SJSA1 (cell line): ENCODE results near the gene EXT2. TPM values are rescaled to one million over a fixed set of nuclear protein-coding genes. Genes with fewer than 3 reads are reported as not detected.
A peak's percentile ranks its signal among the peaks of the same experiment; 100 is the strongest.

Experiments
- DNase-seq, 2 experiments: peaks; one replicate each; pipeline ENCODE4 v3.0.0-alpha.2; 2015 to 2020; ENCODE audit warnings: low spot score in 2 of 2, low read depth in 1 of 2
- H3K27ac ChIP-seq: fragments of 250-450 bp; sonication (Bioruptor Pico); 2 replicates; pipeline ENCODE4 v1.5.1; 2020; ENCODE audit warnings: mild to moderate bottlenecking, moderate library complexity
- H3K27me3 ChIP-seq: fragments of 250-450 bp; sonication (Bioruptor Pico); replicated peaks from 2 replicates; pipeline ENCODE4 v1.5.1; 2020; ENCODE audit warnings: mild to moderate bottlenecking, moderate library complexity
- H3K36me3 ChIP-seq: fragments of 250-450 bp; sonication (Bioruptor Pico); 2 replicates; pipeline ENCODE4 v1.5.1; 2020; ENCODE audit warnings: mild to moderate bottlenecking
- H3K4me1 ChIP-seq: fragments of 250-450 bp; sonication (Bioruptor Pico); replicated peaks from 2 replicates; pipeline ENCODE4 v1.6.1; 2021; ENCODE audit warnings: mild to moderate bottlenecking
- H3K4me3 ChIP-seq: fragments of 250-450 bp; sonication (Bioruptor Pico); 2 replicates; pipeline ENCODE4 v1.5.1; 2020; ENCODE audit warnings: mild to moderate bottlenecking
- H3K9me3 ChIP-seq: fragments of 250-450 bp; sonication (Bioruptor Pico); replicated peaks from 2 replicates; pipeline ENCODE4 v1.5.1; 2020; ENCODE audit warnings: mild to moderate bottlenecking
- total RNA-seq: library from RNA; depleted of rRNA; stranded (reverse); fragments of >200 nt; shearing (Covaris generic); gene quantifications from 2 replicates; pipeline ENCODE4 v1.2.3, GENCODE V29; 2014

The EXT2 gene
- total RNA-seq, 1 experiment from 2014 or later: 202 TPM

GRCh38 chr11:44071157-44071556, 24.3 kb upstream of the EXT2 start:
- H3K4me3 ChIP-seq: no peak overlapping the region
- H3K27me3 ChIP-seq: no peaks in the 10 kb centered on the region
- peaks cover 8% of the 10 kb centered on the region for H3K4me1 ChIP-seq
- DNase-seq: no peak
- H3K9me3 ChIP-seq: no peaks in the 10 kb centered on the region
- H3K36me3 ChIP-seq: peaks cover 13% of the 10 kb centered on the region
- no peak overlapping the region for H3K27ac ChIP-seq

GRCh38 chr11:44072757-44073658, 22.5 kb upstream of the EXT2 start:
- Histone ChIP-seq H3K27me3 (no peaks in the 10 kb centered on the region), H3K4me1 (no peaks in the 10 kb centered on the region), H3K27ac (no peak overlapping the region), H3K36me3 (peaks cover 16% of the 10 kb centered on the region), H3K9me3 (no peaks in the 10 kb centered on the region), H3K4me3 (no peak overlapping the region)
- no peak for DNase-seq

GRCh38 chr11:44078794-44079193, 16.7 kb upstream of the EXT2 start:
- no peaks in the 10 kb centered on the region for H3K27me3 ChIP-seq
- H3K36me3 ChIP-seq: peaks cover 11% of the 10 kb centered on the region
- H3K27ac ChIP-seq: no peak overlapping the region
- H3K4me1 ChIP-seq: peaks cover 7% of the 10 kb centered on the region
- H3K9me3 ChIP-seq: no peaks in the 10 kb centered on the region
- no peak for DNase-seq
- H3K4me3 ChIP-seq: no peak overlapping the region

- H3K4me3 ChIP-seq: no peak overlapping the region
- peaks cover 11% of the 10 kb centered on the region for H3K36me3 ChIP-seq
- DNase-seq: peak in 1 of 2 experiments; percentile 41
- H3K27me3 ChIP-seq: no peaks in the 10 kb centered on the region
- H3K27ac ChIP-seq: no peak overlapping the region
- peaks cover 12% of the 10 kb centered on the region for H3K4me1 ChIP-seq
- H3K9me3 ChIP-seq: no peaks in the 10 kb centered on the region
Measured at GRCh38 chr11:44079376-44079775, 16.1 kb upstream of the EXT2 start.

- no peak overlapping the region for H3K4me3 ChIP-seq
- no peak overlapping the region for H3K27ac ChIP-seq
- H3K36me3 ChIP-seq: peaks cover 6% of the 10 kb centered on the region
- DNase-seq: peak in 1 of 2 experiments; percentile 44
- H3K4me1 ChIP-seq: peaks cover 13% of the 10 kb centered on the region
- no peaks in the 10 kb centered on the region for H3K27me3 ChIP-seq
- no peaks in the 10 kb centered on the region for H3K9me3 ChIP-seq
Measured at GRCh38 chr11:44080951-44081350, 14.5 kb upstream of the EXT2 start.

GRCh38 chr11:44082645-44083044, 12.8 kb upstream of the EXT2 start:
- Histone ChIP-seq H3K27ac (no peak overlapping the region), H3K4me1 (peaks cover 13% of the 10 kb centered on the region), H3K9me3 (no peaks in the 10 kb centered on the region), H3K36me3 (no peaks in the 10 kb centered on the region), H3K27me3 (no peaks in the 10 kb centered on the region), H3K4me3 (no peak overlapping the region)
- peak in 1 of 2 experiments; percentile 31 for DNase-seq

- DNase-seq: peak in 1 of 2 experiments; percentile 47
- H3K27ac ChIP-seq: no peak overlapping the region
- no peaks in the 10 kb centered on the region for H3K9me3 ChIP-seq
- peaks cover 13% of the 10 kb centered on the region for H3K4me1 ChIP-seq
- H3K27me3 ChIP-seq: no peaks in the 10 kb centered on the region
- H3K36me3 ChIP-seq: no peaks in the 10 kb centered on the region
- no peak overlapping the region for H3K4me3 ChIP-seq
Measured at GRCh38 chr11:44083433-44083832, 12.0 kb upstream of the EXT2 start.

- H3K27me3 ChIP-seq: no peaks in the 10 kb centered on the region
- peak; percentile 28 to 42 for DNase-seq
- H3K36me3 ChIP-seq: no peaks in the 10 kb centered on the region
- peaks cover 13% of the 10 kb centered on the region for H3K4me1 ChIP-seq
- no peak overlapping the region for H3K27ac ChIP-seq
- no peaks in the 10 kb centered on the region for H3K9me3 ChIP-seq
- no peak overlapping the region for H3K4me3 ChIP-seq
Measured at GRCh38 chr11:44083906-44084305, 11.6 kb upstream of the EXT2 start.

- Histone ChIP-seq H3K27ac (no peak overlapping the region), H3K4me3 (no peak overlapping the region), H3K27me3 (no peaks in the 10 kb centered on the region), H3K36me3 (no peaks in the 10 kb centered on the region), H3K9me3 (no peaks in the 10 kb centered on the region), H3K4me1 (peaks cover 13% of the 10 kb centered on the region)
- no peak for DNase-seq
Measured at GRCh38 chr11:44085330-44085729, 10.1 kb upstream of the EXT2 start.

GRCh38 chr11:44088377-44088776, 7.1 kb upstream of the EXT2 start:
- H3K27ac ChIP-seq: no peak overlapping the region

GRCh38 chr11:44088871-44089270, 6.6 kb upstream of the EXT2 start:
- Histone ChIP-seq H3K27me3 (0 out of 2 replicates have a peak, but pooled peaks cover 8% of the 10 kb centered on the region), H3K36me3 (no peaks in the 10 kb centered on the region), H3K27ac (no peak overlapping the region), H3K9me3 (no peaks in the 10 kb centered on the region), H3K4me3 (no peak overlapping the region), H3K4me1 (peaks cover 5% of the 10 kb centered on the region)
- peak in 1 of 2 experiments; percentile 22 for DNase-seq

More at GRCh38 chr11:44088377-44088776, 7.1 kb upstream of the EXT2 start:
- peaks cover 10% of the 10 kb centered on the region for H3K4me1 ChIP-seq
- H3K4me3 ChIP-seq: no peak overlapping the region
- H3K36me3 ChIP-seq: no peaks in the 10 kb centered on the region
- no peak for DNase-seq
- H3K9me3 ChIP-seq: no peaks in the 10 kb centered on the region
- 0 out of 2 replicates have a peak, but pooled peaks cover 8% of the 10 kb centered on the region for H3K27me3 ChIP-seq

- H3K27ac ChIP-seq: no peak overlapping the region
- H3K36me3 ChIP-seq: peaks cover under 1% of the 10 kb centered on the region
- H3K4me3 ChIP-seq: no peak overlapping the region
- H3K27me3 ChIP-seq: 0 out of 2 replicates have a peak, but pooled peaks cover 8% of the 10 kb centered on the region
- peaks cover 4% of the 10 kb centered on the region; the same call in 1 of the 2 replicates for H3K4me1 ChIP-seq
- DNase-seq: no peak
- H3K9me3 ChIP-seq: no peaks in the 10 kb centered on the region
Measured at GRCh38 chr11:44090539-44090938, 4.9 kb upstream of the EXT2 start.

GRCh38 chr11:44094260-44094868, 1.1 kb upstream of the EXT2 start:
- Histone ChIP-seq H3K4me3 (no peak overlapping the region), H3K9me3 (no peaks in the 10 kb centered on the region), H3K27me3 (0 out of 2 replicates have a peak, but pooled peaks cover 10% of the 10 kb centered on the region), H3K27ac (no peak overlapping the region), H3K36me3 (peaks cover 5% of the 10 kb centered on the region), H3K4me1 (peaks cover 14% of the 10 kb centered on the region)
- peak; percentile 82 to 92 for DNase-seq
